ENCODE data around the gene DRAM2. TPM values are rescaled to one million over a fixed set of nuclear protein-coding genes. Genes with fewer than 3 reads are reported as not detected.

Gene DRAM2
- total and polyA plus RNA-seq, 2 of the 13 experiments (the other 11 are each of a cell fraction or from before 2014, with no cell fraction given) = 33.2 to 123 TPM

DNA sequence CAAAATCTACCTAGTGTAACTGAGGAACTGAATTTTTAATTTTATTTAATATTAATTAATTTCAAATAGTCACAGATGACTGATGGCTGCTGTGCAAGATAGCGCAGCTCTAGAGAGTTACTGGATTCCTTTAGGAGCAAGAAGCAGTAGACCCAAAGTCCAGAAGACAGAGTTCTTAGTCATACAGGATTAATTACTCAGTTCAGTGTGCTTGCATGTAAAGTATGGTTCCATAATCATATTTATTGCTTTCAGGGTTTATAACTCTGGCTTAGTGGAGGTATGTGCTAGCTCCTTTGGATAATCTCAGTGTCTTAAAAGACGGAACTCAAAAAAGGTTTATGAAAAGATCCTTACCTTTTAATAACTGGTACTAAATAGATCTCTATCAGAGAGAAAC lies 17.5 kb upstream of the DRAM2 start:
- in situ Hi-C loops (cut with HindIII; ENCODE audit: extremely low pct_ligation_motif_present, low pct_unique_long_range_greater_than_20kb) = no loop called here

More for the DNA sequence above, 17.5 kb upstream of the DRAM2 start:
- ATAC-seq = no peak
- Histone ChIP-seq H3K36me3 (replicated peaks in 1 of 2; ENCODE audit: control insufficient read depth in 1 of 2, insufficient read depth in 2 of 2, low read length in 2 of 2) (peaks cover 5 to 56% of the 10 kb centered on the region in 2 experiments; a peak in 4 of 5 replicates), H3K9me3 (ENCODE audit: low read length) (no peaks in the 10 kb centered on the region), H2AFZ (ENCODE audit: low read length) (no peak overlapping the region), H3K4me3 (replicated peaks in 1 of 3; ENCODE audit: insufficient read depth in 1 of 3, low read depth in 2 of 3, low read length in 3 of 3) (no peak overlapping the region), H3K27me3 (ENCODE audit: control insufficient read depth in 1 of 2, insufficient read depth in 2 of 2, low read length in 2 of 2) (no peaks in the 10 kb centered on the region), H4K20me1 (ENCODE audit: insufficient read depth, low read length) (no peaks in the 10 kb centered on the region; the same call in 1 of the 2 replicates), H3K27ac (ENCODE audit: extremely low read length, insufficient read depth, low read length) (no peak overlapping the region), H3K9ac (ENCODE audit: insufficient read depth, low read depth, low read length) (no peak overlapping the region), H3K4me1 (ENCODE audit: insufficient read depth, low read length) (no peaks in the 10 kb centered on the region), H3K79me2 (ENCODE audit: insufficient read depth, low read length) (peaks cover 39% of the 10 kb centered on the region), H3K4me2 (ENCODE audit: low read depth, low read length) (no peak overlapping the region)
- WGBS (ENCODE audit: low lambda C conversion rate) = 100% methylated on average over 2 of the region's 2 CpGs
- intact Hi-C loops (cut with micrococcal nuclease; ENCODE audit: unreplicated experiment) = no loop called here
- BruUV-seq (replicated peaks) = no TSS peak
- FAIRE-seq = no peak
- POLR2A ChIA-PET = no interaction called here
- TF ChIP-seq ZC3H13 (CRISPR knock-in tag; IDR thresholded peaks at IDR 0.05) = no peak
- no peak for TF ChIP-seq ZNF317 (CRISPR knock-in tag; IDR thresholded peaks at IDR 0.05)
- TF ChIP-seq REL (CRISPR knock-in tag; conservative IDR thresholded peaks at IDR 0.05) = no peak
- no peak for TF ChIP-seq ZNF20 (CRISPR knock-in tag; IDR thresholded peaks at IDR 0.05)
- no peak for TF ChIP-seq TP53 (CRISPR knock-in tag; conservative IDR thresholded peaks at IDR 0.05)
- TF ChIP-seq, protein P1, sequence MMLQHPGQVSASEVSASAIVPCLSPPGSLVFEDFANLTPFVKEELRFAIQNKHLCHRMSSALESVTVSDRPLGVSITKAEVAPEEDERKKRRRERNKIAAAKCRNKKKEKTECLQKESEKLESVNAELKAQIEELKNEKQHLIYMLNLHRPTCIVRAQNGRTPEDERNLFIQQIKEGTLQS (CRISPR knock-in tag; IDR thresholded peaks at IDR 0.05) = no peak
- TF ChIP-seq ZNF432 (CRISPR knock-in tag; IDR thresholded peaks at IDR 0.05; ENCODE audit: borderline replicate concordance) = no peak
- TF ChIP-seq, protein P2, sequence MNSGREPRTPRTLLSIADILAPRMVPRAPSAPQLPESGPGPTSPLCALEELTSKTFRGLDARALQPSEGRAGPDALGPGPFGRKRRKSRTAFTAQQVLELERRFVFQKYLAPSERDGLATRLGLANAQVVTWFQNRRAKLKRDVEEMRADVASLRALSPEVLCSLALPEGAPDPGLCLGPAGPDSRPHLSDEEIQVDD (CRISPR knock-in tag; IDR thresholded peaks at IDR 0.05; ENCODE audit: borderline replicate concordance) = no peak
- TF ChIP-seq, protein P3, sequence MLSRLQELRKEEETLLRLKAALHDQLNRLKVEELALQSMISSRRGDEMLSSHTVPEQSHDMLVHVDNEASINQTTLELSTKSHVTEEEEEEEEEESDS (CRISPR knock-in tag; IDR thresholded peaks at IDR 0.05; ENCODE audit: borderline replicate concordance) = no peak
- no peak for TF ChIP-seq NFATC3 (CRISPR knock-in tag; IDR thresholded peaks at IDR 0.05)
- TF ChIP-seq EED (CRISPR knock-in tag; IDR thresholded peaks at IDR 0.05) = no peak
- TF ChIP-seq, protein P4, sequence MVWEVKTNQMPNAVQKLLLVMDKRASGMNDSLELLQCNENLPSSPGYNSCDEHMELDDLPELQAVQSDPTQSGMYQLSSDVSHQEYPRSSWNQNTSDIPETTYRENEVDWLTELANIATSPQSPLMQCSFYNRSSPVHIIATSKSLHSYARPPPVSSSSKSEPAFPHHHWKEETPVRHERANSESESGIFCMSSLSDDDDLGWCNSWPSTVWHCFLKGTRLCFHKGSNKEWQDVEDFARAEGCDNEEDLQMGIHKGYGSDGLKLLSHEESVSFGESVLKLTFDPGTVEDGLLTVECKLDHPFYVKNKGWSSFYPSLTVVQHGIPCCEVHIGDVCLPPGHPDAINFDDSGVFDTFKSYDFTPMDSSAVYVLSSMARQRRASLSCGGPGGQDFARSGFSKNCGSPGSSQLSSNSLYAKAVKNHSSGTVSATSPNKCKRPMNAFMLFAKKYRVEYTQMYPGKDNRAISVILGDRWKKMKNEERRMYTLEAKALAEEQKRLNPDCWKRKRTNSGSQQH (CRISPR knock-in tag; IDR thresholded peaks at IDR 0.05; ENCODE audit: low read depth) = no peak
- TF ChIP-seq, protein P5, sequence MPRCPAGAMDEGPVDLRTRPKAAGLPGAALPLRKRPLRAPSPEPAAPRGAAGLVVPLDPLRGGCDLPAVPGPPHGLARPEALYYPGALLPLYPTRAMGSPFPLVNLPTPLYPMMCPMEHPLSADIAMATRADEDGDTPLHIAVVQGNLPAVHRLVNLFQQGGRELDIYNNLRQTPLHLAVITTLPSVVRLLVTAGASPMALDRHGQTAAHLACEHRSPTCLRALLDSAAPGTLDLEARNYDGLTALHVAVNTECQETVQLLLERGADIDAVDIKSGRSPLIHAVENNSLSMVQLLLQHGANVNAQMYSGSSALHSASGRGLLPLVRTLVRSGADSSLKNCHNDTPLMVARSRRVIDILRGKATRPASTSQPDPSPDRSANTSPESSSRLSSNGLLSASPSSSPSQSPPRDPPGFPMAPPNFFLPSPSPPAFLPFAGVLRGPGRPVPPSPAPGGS (CRISPR knock-in tag; IDR thresholded peaks at IDR 0.05) = no peak
- DNase-seq (ENCODE audit: low spot score) = no peak
- CTCF ChIA-PET (ENCODE audit: low intra/inter-chr PET ratio, low total read pairs) = no interaction called here
